HG03103 (cell line): ENCODE measurements around the gene CKAP4.
"Not testable (repeated sequence)": the region's sequence is repeated elsewhere in the genome, so short reads cannot be mapped to it uniquely, and the experiment has no call there.

ENCODE experiments used
- ATAC-seq: cut with Tn5 transposase; IDR thresholded peaks from one replicate; pipeline ENCODE4 v1.9.1; 2021; ENCODE audit warnings: low read depth; ENCODE audit not compliant: unreplicated experiment

Gene CKAP4

GRCh38 chr12:106247674-106248311 is at the start of gene CKAP4:
Gene CKAP4, minus strand, starts transcription at chr12:106248020. Its CDS starts 169 bp downstream, at chr12:106247851.
- peak; percentile 26 for ATAC-seq

- ATAC-seq = no peak
Observed at GRCh38 chr12:106297075-106297474, 49.3 kb upstream of the CKAP4 start.

- ATAC-seq = no peak
Observed at GRCh38 chr12:106296179-106296877, 48.5 kb upstream of the CKAP4 start.

- no peak for ATAC-seq
Observed at GRCh38 chr12:106292339-106292738, 44.5 kb upstream of the CKAP4 start.

- no peak for ATAC-seq
Observed at GRCh38 chr12:106291342-106291741, 43.5 kb upstream of the CKAP4 start.

- no peak for ATAC-seq
Observed at GRCh38 chr12:106290666-106291065, 42.8 kb upstream of the CKAP4 start.

GRCh38 chr12:106289196-106289681 is 41.4 kb upstream of the CKAP4 start:
- no peak for ATAC-seq

GRCh38 chr12:106288494-106289195 is 40.8 kb upstream of the CKAP4 start:
- ATAC-seq = no peak

GRCh38 chr12:106288101-106288493 is 40.3 kb upstream of the CKAP4 start:
- ATAC-seq = no peak

- ATAC-seq = no peak
Observed at GRCh38 chr12:106287364-106287763, 39.5 kb upstream of the CKAP4 start.

GRCh38 chr12:106286576-106287162 is 38.8 kb upstream of the CKAP4 start:
- not testable (repeated sequence) for ATAC-seq

- no peak for ATAC-seq
Observed at GRCh38 chr12:106285982-106286381, 38.2 kb upstream of the CKAP4 start.

- ATAC-seq = no peak
Observed at GRCh38 chr12:106284358-106285105, 36.7 kb upstream of the CKAP4 start.

GRCh38 chr12:106282457-106283097 is 34.8 kb upstream of the CKAP4 start:
- peak; percentile 54 for ATAC-seq

GRCh38 chr12:106281804-106282203 is 34.0 kb upstream of the CKAP4 start:
- ATAC-seq = no peak

- no peak for ATAC-seq
Observed at GRCh38 chr12:106281056-106281782, 33.4 kb upstream of the CKAP4 start.

GRCh38 chr12:106280106-106280505 is 32.3 kb upstream of the CKAP4 start:
- no peak for ATAC-seq

GRCh38 chr12:106276032-106276740 is 28.4 kb upstream of the CKAP4 start:
- peak; percentile 64 for ATAC-seq

GRCh38 chr12:106275458-106275857 is 27.6 kb upstream of the CKAP4 start:
- no peak for ATAC-seq
